ENCODE data around the gene UROC1.

The UROC1 gene

DNA sequence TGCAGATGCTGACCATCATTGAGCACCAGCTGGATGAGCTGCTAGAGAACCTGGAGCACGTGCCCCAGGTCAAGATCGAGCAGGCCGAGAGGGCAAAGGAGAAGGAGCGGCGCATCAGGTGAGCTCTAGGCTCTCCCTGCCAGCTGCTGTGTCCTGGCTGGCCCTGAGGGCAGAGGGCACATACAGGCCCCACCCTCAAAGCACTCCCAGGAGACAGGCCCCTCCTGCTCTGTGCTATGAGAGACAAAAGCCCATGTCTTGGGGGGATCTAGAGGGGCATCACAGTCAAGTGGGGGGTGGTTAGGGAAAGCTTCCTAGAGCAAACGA is 83.3 kb downstream of the UROC1 start:
- TF ChIP-seq, protein P1, sequence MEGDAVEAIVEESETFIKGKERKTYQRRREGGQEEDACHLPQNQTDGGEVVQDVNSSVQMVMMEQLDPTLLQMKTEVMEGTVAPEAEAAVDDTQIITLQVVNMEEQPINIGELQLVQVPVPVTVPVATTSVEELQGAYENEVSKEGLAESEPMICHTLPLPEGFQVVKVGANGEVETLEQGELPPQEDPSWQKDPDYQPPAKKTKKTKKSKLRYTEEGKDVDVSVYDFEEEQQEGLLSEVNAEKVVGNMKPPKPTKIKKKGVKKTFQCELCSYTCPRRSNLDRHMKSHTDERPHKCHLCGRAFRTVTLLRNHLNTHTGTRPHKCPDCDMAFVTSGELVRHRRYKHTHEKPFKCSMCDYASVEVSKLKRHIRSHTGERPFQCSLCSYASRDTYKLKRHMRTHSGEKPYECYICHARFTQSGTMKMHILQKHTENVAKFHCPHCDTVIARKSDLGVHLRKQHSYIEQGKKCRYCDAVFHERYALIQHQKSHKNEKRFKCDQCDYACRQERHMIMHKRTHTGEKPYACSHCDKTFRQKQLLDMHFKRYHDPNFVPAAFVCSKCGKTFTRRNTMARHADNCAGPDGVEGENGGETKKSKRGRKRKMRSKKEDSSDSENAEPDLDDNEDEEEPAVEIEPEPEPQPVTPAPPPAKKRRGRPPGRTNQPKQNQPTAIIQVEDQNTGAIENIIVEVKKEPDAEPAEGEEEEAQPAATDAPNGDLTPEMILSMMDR (conservative IDR thresholded peaks at IDR 0.05; ENCODE audit: low read depth, low read length): no peak
- H3K4me3 ChIP-seq (IDR thresholded peaks at IDR 0.05; ENCODE audit: insufficient read depth, low read depth, low read length): no peak overlapping the region
- H3K36me3 ChIP-seq (ENCODE audit: insufficient read depth): no peaks in the 10 kb centered on the region
- H3K4me2 ChIP-seq: no peak overlapping the region
- H4K20me1 ChIP-seq (ENCODE audit: insufficient read depth): no peaks in the 10 kb centered on the region
- no peak overlapping the region for H3K27ac ChIP-seq
- H3K27me3 ChIP-seq (ENCODE audit: insufficient read depth, low read depth): no peaks in the 10 kb centered on the region
- no peaks in the 10 kb centered on the region for H3K79me2 ChIP-seq (ENCODE audit: insufficient read depth, low read depth)
- H2AFZ ChIP-seq (ENCODE audit: low read depth): no peak overlapping the region
- no peak overlapping the region for H3K9ac ChIP-seq
- H3K4me1 ChIP-seq (ENCODE audit: low read depth, poor library complexity, severe bottlenecking): no peaks in the 10 kb centered on the region

DNA sequence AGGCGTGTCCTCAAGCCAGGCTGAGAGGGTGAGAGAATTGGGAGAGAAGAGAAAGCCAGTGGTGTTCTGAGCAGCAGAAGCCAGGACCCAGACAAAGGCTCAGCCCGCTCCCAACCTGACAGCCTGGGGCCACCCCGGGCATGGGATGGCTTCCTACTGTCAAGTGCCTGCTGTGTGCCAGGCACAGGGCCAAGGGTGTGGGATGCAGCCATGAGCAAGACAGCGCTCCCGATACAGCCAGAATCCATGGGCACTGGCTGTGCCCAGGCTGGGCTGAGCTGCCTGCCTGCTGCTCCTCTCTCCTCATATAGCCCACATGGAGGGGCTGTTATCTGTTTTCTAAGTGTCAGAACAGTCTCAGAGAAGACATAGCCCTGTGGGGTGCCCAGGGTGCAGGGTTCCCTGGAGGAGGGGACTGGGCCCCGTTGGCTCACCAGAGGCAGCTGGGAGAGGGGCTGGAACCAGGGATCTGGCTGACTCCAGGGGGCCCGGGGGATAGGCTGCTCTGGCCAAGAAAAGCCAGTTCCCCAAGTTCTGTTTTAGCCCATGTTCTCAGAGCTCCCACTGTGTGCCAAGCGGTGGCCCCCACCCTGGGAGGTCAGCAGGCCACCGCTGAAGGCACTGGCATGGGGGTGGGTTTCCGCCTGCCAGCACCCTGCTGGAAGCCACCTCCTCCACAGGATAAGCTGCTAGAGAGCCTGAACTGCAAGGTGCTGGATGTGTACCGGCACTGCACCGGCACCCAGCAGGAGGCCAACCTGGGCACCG is 83.9 kb downstream of the UROC1 start:
- Histone ChIP-seq H2AFZ (ENCODE audit: low read depth) (no peak overlapping the region), H3K4me2 (no peak overlapping the region), H3K27ac (no peak overlapping the region), H3K27me3 (ENCODE audit: insufficient read depth, low read depth) (no peaks in the 10 kb centered on the region), H3K9ac (no peak overlapping the region), H3K4me3 (IDR thresholded peaks at IDR 0.05; ENCODE audit: insufficient read depth, low read depth, low read length) (no peak overlapping the region), H3K36me3 (ENCODE audit: insufficient read depth) (no peaks in the 10 kb centered on the region), H3K4me1 (ENCODE audit: low read depth, poor library complexity, severe bottlenecking) (no peaks in the 10 kb centered on the region), H4K20me1 (ENCODE audit: insufficient read depth) (no peaks in the 10 kb centered on the region), H3K79me2 (ENCODE audit: insufficient read depth, low read depth) (no peaks in the 10 kb centered on the region)
- TF ChIP-seq, protein P1 (conservative IDR thresholded peaks at IDR 0.05; ENCODE audit: low read depth, low read length): no peak

DNA sequence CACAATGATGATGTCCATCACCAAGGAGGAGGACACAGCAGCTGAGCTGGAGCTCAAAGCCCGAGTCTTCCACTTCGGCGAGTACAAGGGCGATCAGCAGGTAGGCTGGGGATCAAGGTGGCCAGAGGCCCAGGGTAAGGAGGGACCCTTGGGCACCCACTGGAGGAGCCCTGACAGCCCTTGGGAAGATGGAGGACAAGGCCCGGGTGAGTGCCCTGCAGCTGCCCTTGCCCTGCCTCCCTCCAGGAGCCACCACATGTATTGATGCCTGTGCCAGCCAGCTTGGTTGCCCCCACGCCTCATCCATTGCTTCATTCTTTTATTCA is 84.5 kb downstream of the UROC1 start:
- H3K79me2 ChIP-seq (ENCODE audit: insufficient read depth, low read depth): no peaks in the 10 kb centered on the region
- H3K27me3 ChIP-seq (ENCODE audit: insufficient read depth, low read depth): no peaks in the 10 kb centered on the region
- no peak overlapping the region for H3K4me3 ChIP-seq (IDR thresholded peaks at IDR 0.05; ENCODE audit: insufficient read depth, low read depth, low read length)
- H3K4me1 ChIP-seq (ENCODE audit: low read depth, poor library complexity, severe bottlenecking): no peaks in the 10 kb centered on the region
- no peaks in the 10 kb centered on the region for H3K36me3 ChIP-seq (ENCODE audit: insufficient read depth)
- no peaks in the 10 kb centered on the region for H4K20me1 ChIP-seq (ENCODE audit: insufficient read depth)
- no peak overlapping the region for H3K9ac ChIP-seq
- no peak overlapping the region for H3K27ac ChIP-seq
- no peak overlapping the region for H2AFZ ChIP-seq (ENCODE audit: low read depth)
- TF ChIP-seq, protein P1 (conservative IDR thresholded peaks at IDR 0.05; ENCODE audit: low read depth, low read length): no peak
- H3K4me2 ChIP-seq: no peak overlapping the region

DNA sequence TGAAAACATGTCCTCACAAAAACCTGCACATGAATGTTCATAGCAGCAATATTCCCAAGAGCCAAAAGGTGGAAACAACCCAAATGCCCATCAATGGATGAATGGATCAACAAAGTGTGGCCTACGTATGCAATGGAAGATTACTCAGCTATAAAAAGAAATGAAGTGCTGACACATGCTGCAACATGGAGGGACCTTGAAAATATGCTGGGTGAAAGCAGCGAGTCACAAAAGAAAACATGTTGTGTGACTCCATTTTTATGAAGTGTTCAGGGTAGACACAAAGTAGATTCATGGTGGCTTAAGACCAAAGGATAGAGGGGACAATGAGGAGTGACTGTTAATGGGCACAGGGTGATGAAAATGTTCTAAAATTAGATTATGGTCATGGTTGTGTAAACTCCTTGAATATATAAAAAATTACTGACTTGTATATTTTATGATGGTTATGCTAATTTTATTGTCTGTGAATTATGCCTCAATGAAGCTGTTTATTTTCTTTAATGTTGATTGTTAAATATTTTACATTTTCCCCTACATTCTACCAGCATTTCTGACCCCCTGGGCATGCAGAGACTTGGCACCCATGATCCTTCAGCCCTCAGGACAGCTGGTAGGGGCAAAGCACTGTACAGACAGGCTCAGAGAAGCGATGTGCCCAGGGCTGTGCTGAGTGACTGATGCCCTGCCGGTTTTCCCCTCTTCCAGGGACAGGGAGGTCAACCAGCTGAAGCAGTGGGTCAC is 85.0 kb downstream of the UROC1 start:
- TF ChIP-seq, protein P1 (conservative IDR thresholded peaks at IDR 0.05; ENCODE audit: low read depth, low read length): no peak

More for the DNA sequence above, 85.0 kb downstream of the UROC1 start:
- Histone ChIP-seq H4K20me1 (ENCODE audit: insufficient read depth) (no peaks in the 10 kb centered on the region), H3K4me1 (ENCODE audit: low read depth, poor library complexity, severe bottlenecking) (no peaks in the 10 kb centered on the region), H3K4me3 (IDR thresholded peaks at IDR 0.05; ENCODE audit: insufficient read depth, low read depth, low read length) (no peak overlapping the region), H3K79me2 (ENCODE audit: insufficient read depth, low read depth) (no peaks in the 10 kb centered on the region), H2AFZ (ENCODE audit: low read depth) (no peak overlapping the region), H3K27me3 (ENCODE audit: insufficient read depth, low read depth) (no peaks in the 10 kb centered on the region), H3K4me2 (no peak overlapping the region), H3K9ac (no peak overlapping the region), H3K36me3 (ENCODE audit: insufficient read depth) (no peaks in the 10 kb centered on the region), H3K27ac (no peak overlapping the region)
